Stimulated activated CD4-positive, alpha-beta T cell treated with anti-CD3 and anti-CD28 coated beads, Interleukin-15, amount 100 ng/mL, for 48 hours (primary cell): Measurements from ENCODE around the gene DSCAML1.

Experiments used
- DNase-seq, 2 donors: peaks; one replicate each; pipeline ENCODE4 v3.0.0-alpha.2; 2020; ENCODE audit warnings: low read depth in 2 of 2

DSCAML1 gene

GRCh38 chr11:117752071-117752470 lies 44.9 kb downstream of the DSCAML1 start:
- no peak for DNase-seq

GRCh38 chr11:117750916-117751662 lies 45.9 kb downstream of the DSCAML1 start:
- DNase-seq: no peak

- no peak for DNase-seq
Measured at GRCh38 chr11:117750357-117750756, 46.7 kb downstream of the DSCAML1 start.

- DNase-seq: no peak
Measured at GRCh38 chr11:117749541-117749910, 47.5 kb downstream of the DSCAML1 start.

- DNase-seq: no peak
Measured at GRCh38 chr11:117748771-117749540, 48.1 kb downstream of the DSCAML1 start.

GRCh38 chr11:117747892-117748291 lies 49.1 kb downstream of the DSCAML1 start:
- no peak for DNase-seq

- no peak for DNase-seq
Measured at GRCh38 chr11:117745346-117745745, 51.7 kb downstream of the DSCAML1 start.

- DNase-seq: no peak
Measured at GRCh38 chr11:117744471-117745150, 52.4 kb downstream of the DSCAML1 start.

- no peak for DNase-seq
Measured at GRCh38 chr11:117743121-117743815, 53.7 kb downstream of the DSCAML1 start.

- no peak for DNase-seq
Measured at GRCh38 chr11:117738246-117738957, 58.6 kb downstream of the DSCAML1 start.

- DNase-seq: no peak
Measured at GRCh38 chr11:117735350-117735977, 61.6 kb downstream of the DSCAML1 start.

- no peak for DNase-seq
Measured at GRCh38 chr11:117734601-117735024, 62.4 kb downstream of the DSCAML1 start.

- DNase-seq: no peak
Measured at GRCh38 chr11:117733316-117733715, 63.7 kb downstream of the DSCAML1 start.

- no peak for DNase-seq
Measured at GRCh38 chr11:117731722-117732290, 65.2 kb downstream of the DSCAML1 start.

GRCh38 chr11:117730208-117730800 lies 66.7 kb downstream of the DSCAML1 start:
- no peak for DNase-seq

GRCh38 chr11:117725048-117725734 lies 71.8 kb downstream of the DSCAML1 start:
- no peak for DNase-seq

GRCh38 chr11:117724621-117725020 lies 72.4 kb downstream of the DSCAML1 start:
- DNase-seq: no peak

GRCh38 chr11:117724104-117724503 lies 72.9 kb downstream of the DSCAML1 start:
- DNase-seq: no peak

GRCh38 chr11:117723277-117724024 lies 73.6 kb downstream of the DSCAML1 start:
- no peak for DNase-seq
